GM18873 (cell line): Measurements from ENCODE around the gene SLC38A9.
"Not testable (repeated sequence)": the region's sequence is repeated elsewhere in the genome, so short reads cannot be mapped to it uniquely, and the experiment has no call there.

Experiments
- ATAC-seq: cut with Tn5 transposase; IDR thresholded peaks from one replicate; pipeline ENCODE4 v1.9.1; 2021; ENCODE audit warnings: mild to moderate bottlenecking, moderate library complexity, moderate number of reproducible peaks; ENCODE audit not compliant: unreplicated experiment, low FRiP score

SLC38A9 gene

GRCh38 chr5:55712023-55712859 lies at the start of gene SLC38A9:
Gene SLC38A9 (minus strand): TSS chr5:55712324. CDS start chr5:55697958, 14,366 bp downstream.
- peak; percentile 97 for ATAC-seq

GRCh38 chr5:55761721-55762120 lies 49.6 kb upstream of the SLC38A9 start:
- ATAC-seq, result not testable (repeated sequence)

GRCh38 chr5:55758714-55759113 lies 46.6 kb upstream of the SLC38A9 start:
- no peak for ATAC-seq

- no peak for ATAC-seq
These were observed 46.1 kb upstream of the SLC38A9 start for GRCh38 chr5:55758231-55758630.

- no peak for ATAC-seq
These were observed 38.4 kb upstream of the SLC38A9 start for GRCh38 chr5:55750499-55750898.

GRCh38 chr5:55750063-55750462 lies 37.9 kb upstream of the SLC38A9 start:
- ATAC-seq, result no peak

- ATAC-seq, result no peak
These were observed 37.3 kb upstream of the SLC38A9 start for GRCh38 chr5:55749387-55749786.

GRCh38 chr5:55747778-55748318 lies 35.7 kb upstream of the SLC38A9 start:
- ATAC-seq, result no peak

- no peak for ATAC-seq
These were observed 30.7 kb upstream of the SLC38A9 start for GRCh38 chr5:55742778-55743177.

GRCh38 chr5:55737793-55738192 lies 25.7 kb upstream of the SLC38A9 start, which contains the start of gene DDX4:
Gene DDX4 (plus strand): TSS chr5:55738061. CDS start chr5:55738964, 903 bp downstream.
- ATAC-seq, result no peak

- ATAC-seq, result no peak
These were observed 22.5 kb upstream of the SLC38A9 start for GRCh38 chr5:55734658-55735057.

- ATAC-seq, result no peak
These were observed 20.5 kb upstream of the SLC38A9 start for GRCh38 chr5:55732585-55732984.

GRCh38 chr5:55731848-55732247 lies 19.7 kb upstream of the SLC38A9 start:
- ATAC-seq, result no peak

- ATAC-seq, result no peak
These were observed 12.2 kb upstream of the SLC38A9 start for GRCh38 chr5:55724281-55724680.

- no peak for ATAC-seq
These were observed 8.1 kb upstream of the SLC38A9 start for GRCh38 chr5:55720188-55720703.

- not testable (repeated sequence) for ATAC-seq
These were observed 6.9 kb upstream of the SLC38A9 start for GRCh38 chr5:55719026-55719425.

- ATAC-seq, result no peak
These were observed 3.5 kb upstream of the SLC38A9 start for GRCh38 chr5:55715519-55716078.

GRCh38 chr5:55714749-55715148 lies 2.6 kb upstream of the SLC38A9 start:
- ATAC-seq, result no peak

- ATAC-seq, result no peak
These were observed 2.2 kb upstream of the SLC38A9 start for GRCh38 chr5:55714339-55714738.

GRCh38 chr5:55713871-55714270 lies 1.7 kb upstream of the SLC38A9 start:
- no peak for ATAC-seq

- ATAC-seq, result no peak
These were observed 559 bp downstream of the SLC38A9 start for GRCh38 chr5:55711507-55712022.
